Lower leg skin (tissue), 4 donors: ENCODE measurements around the gene CTDNEP1. TPM values are rescaled to one million over a fixed set of nuclear protein-coding genes. Genes with fewer than 3 reads are reported as not detected.

Experiments
- DNase-seq, 2 donors: peaks; one replicate each; pipeline ENCODE4 v3.0.0-alpha.2; 2019; ENCODE audit warnings: low spot score in 2 of 2
- H3K4me3 ChIP-seq: fragments of 200-600 bp; sonication (generic); 2 replicates; pipeline ENCODE4 v1.5.1; 2017; ENCODE audit warnings: mild to moderate bottlenecking, low read depth; ENCODE audit not compliant: poor library complexity, severe bottlenecking
- CTCF ChIP-seq, 3 donors: fragments of 450-650 bp; IDR thresholded peaks; one replicate each; pipeline ENCODE4 v1.5.1; 2016; ENCODE audit warnings: antibody characterized with exemption in 3 of 3, mild to moderate bottlenecking in 3 of 3, moderate library complexity in 2 of 3
- POLR2A ChIP-seq, 2 donors: fragments of 450-650 bp; IDR thresholded peaks; one replicate each; pipeline ENCODE4 v1.6.1; 2016 to 2017; ENCODE audit warnings: antibody characterized with exemption in 2 of 2, mild to moderate bottlenecking in 1 of 2, moderate library complexity in 1 of 2
- WGBS, 2 donors: methylation state at CpG; one replicate each; pipeline ENCODE4 v1.1.5; 2018; 5-methylcytosine and 5-hydroxymethylcytosine counted together
- intact Hi-C: fragments of 100-400 bp; cut with DNase I; formaldehyde crosslinking; loops from one replicate; pipeline ENCODE4 v1.15.0; 2023; ENCODE audit warnings: low total_unique reads
- total RNA-seq, 4 donors: library from RNA; depleted of rRNA; stranded (reverse); fragments of >200 nt; gene quantifications; one replicate each; pipeline ENCODE4 v1.1.0, GENCODE V29; 2016

Gene CTDNEP1
- total RNA-seq, 4 donors from 2014 or later: 55.3 to 79.2 (median 70.4) TPM

DNA sequence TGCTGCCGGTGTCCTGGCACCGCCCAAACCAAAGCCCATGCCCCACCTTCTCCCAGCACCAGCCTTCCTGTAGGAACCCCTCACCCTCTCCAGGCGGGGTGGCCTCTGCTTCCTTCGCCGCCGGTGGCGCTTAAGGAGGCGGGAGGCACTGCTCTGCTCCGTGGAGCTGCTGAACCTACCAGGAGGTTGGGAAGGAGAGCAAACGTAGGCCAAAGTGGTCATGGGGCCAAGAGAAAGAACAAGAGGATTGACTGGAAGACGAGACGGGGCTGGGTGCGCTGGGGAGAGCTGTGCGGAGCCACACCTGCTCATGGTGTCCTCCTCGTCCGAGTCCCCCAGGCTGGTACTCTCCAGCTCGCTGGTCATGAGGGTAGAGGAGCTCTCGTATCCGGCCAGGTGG is 22.0 kb downstream of the CTDNEP1 start:
- intact Hi-C loops: no loop called here
- 93 to 96% methylated on average over 16 to 19 of the region's 19 CpGs for WGBS, 2 donors
- no peak for DNase-seq

GRCh38 chr17:7228920-7229319 is 22.6 kb downstream of the CTDNEP1 start:
- TF ChIP-seq POLR2A (IDR thresholded peaks at IDR 0.05) (no peak), CTCF (IDR thresholded peaks at IDR 0.05) (no peak)
- DNase-seq: no peak
- intact Hi-C loops: no loop called here
- H3K4me3 ChIP-seq: no peak overlapping the region
- 83% methylated on average over 10 to 14 of the region's 14 CpGs for WGBS, 2 donors

More for the DNA sequence above, 22.0 kb downstream of the CTDNEP1 start:
- H3K4me3 ChIP-seq: no peak overlapping the region
- TF ChIP-seq CTCF (IDR thresholded peaks at IDR 0.05) (no peak), POLR2A (IDR thresholded peaks at IDR 0.05) (no peak)

- 89% methylated on average over 29 to 30 of the region's 31 CpGs for WGBS, 2 donors
- TF ChIP-seq CTCF (IDR thresholded peaks at IDR 0.05) (no peak), POLR2A (IDR thresholded peaks at IDR 0.05) (no peak)
- no peak for DNase-seq
- intact Hi-C loops: no loop called here
- H3K4me3 ChIP-seq: no peak overlapping the region
Measured at GRCh38 chr17:7226721-7227710, 24.5 kb downstream of the CTDNEP1 start.

GRCh38 chr17:7225711-7226331 is 25.7 kb downstream of the CTDNEP1 start:
- intact Hi-C loops: no loop called here
- WGBS, 2 donors: 85 to 86% methylated on average over 19 to 21 of the region's 21 CpGs
- TF ChIP-seq POLR2A (IDR thresholded peaks at IDR 0.05) (no peak), CTCF (IDR thresholded peaks at IDR 0.05) (no peak)
- no peak overlapping the region for H3K4me3 ChIP-seq
- DNase-seq: no peak

- WGBS, 2 donors: 77 to 81% methylated on average over 12 to 14 of the region's 15 CpGs
- DNase-seq: no peak
- intact Hi-C loops: no loop called here
- no peak overlapping the region for H3K4me3 ChIP-seq
- TF ChIP-seq POLR2A (IDR thresholded peaks at IDR 0.05) (no peak), CTCF (IDR thresholded peaks at IDR 0.05) (no peak)
Measured at GRCh38 chr17:7224661-7225111, 26.8 kb downstream of the CTDNEP1 start.
